Keratinocyte (primary cell): Measurements from ENCODE around the gene IRF2BP1.

Experiments used
- EZH2 ChIP-seq: IDR thresholded peaks from one replicate; pipeline ENCODE4 v1.6.1; 2012; ENCODE audit warnings: inconsistent platforms, mild to moderate bottlenecking, low read length, moderate library complexity
- TF ChIP-seq, protein P1 (sequence below), 3 experiments: IDR thresholded peaks in 1 of 3; conservative IDR thresholded peaks in 1 of 3; optimal IDR thresholded peaks in 1 of 3; 2 replicates in 2 of 3; 3 replicates in 1 of 3; pipeline versions ENCODE3 to v1.5.1; 2011; ENCODE audit warnings: low read length in 3 of 3, mild to moderate bottlenecking in 3 of 3, moderate library complexity in 2 of 3, control low read depth in 1 of 3, inconsistent platforms in 1 of 3; ENCODE audit not compliant: insufficient read depth in 2 of 3; ENCODE audit errors: extremely low read depth in 1 of 3

DNA sequence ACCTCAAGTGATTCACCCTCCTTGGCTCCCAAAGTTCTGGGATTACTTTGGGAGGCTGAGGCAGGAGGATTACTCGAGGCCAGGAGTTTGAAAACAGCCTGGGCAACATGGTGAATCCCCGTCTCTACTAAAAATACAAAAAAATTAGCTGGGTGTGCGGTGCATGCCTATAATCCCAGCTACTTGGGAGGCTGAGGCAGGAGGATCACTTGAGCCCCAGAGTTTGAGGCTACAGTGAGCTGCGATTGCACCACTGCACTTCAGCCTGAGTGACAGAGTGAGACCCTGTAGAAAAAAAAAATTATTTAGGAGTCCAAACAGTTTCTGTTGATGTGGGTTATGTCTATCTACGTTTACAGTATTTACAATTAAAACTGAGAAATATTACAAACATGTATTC is 15.1 kb downstream of the IRF2BP1 start:
- TF ChIP-seq, protein P1, sequence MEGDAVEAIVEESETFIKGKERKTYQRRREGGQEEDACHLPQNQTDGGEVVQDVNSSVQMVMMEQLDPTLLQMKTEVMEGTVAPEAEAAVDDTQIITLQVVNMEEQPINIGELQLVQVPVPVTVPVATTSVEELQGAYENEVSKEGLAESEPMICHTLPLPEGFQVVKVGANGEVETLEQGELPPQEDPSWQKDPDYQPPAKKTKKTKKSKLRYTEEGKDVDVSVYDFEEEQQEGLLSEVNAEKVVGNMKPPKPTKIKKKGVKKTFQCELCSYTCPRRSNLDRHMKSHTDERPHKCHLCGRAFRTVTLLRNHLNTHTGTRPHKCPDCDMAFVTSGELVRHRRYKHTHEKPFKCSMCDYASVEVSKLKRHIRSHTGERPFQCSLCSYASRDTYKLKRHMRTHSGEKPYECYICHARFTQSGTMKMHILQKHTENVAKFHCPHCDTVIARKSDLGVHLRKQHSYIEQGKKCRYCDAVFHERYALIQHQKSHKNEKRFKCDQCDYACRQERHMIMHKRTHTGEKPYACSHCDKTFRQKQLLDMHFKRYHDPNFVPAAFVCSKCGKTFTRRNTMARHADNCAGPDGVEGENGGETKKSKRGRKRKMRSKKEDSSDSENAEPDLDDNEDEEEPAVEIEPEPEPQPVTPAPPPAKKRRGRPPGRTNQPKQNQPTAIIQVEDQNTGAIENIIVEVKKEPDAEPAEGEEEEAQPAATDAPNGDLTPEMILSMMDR (optimal IDR thresholded peaks at IDR 0.05 in 1 of 3, IDR thresholded peaks at IDR 0.05 in 1 of 3, conservative IDR thresholded peaks at IDR 0.05 in 1 of 3; ENCODE audit: extremely low read depth in 1 of 3, insufficient read depth in 2 of 3, low read length in 3 of 3) = no peak
- no peak for TF ChIP-seq EZH2
